ENCODE data around the gene ZNF594. TPM values are rescaled to one million over a fixed set of nuclear protein-coding genes. Genes with fewer than 3 reads are reported as not detected.

The ZNF594 gene
- polyA plus RNA-seq, 1 experiment, result 3.1 TPM

GRCh38 chr17:5200360-5200759, 8.7 kb upstream of the ZNF594 start:
- no peaks in the 10 kb centered on the region; the same call in 1 of the 2 replicates for H3K36me3 ChIP-seq (ENCODE audit: control insufficient read depth, insufficient read depth, low read length)
- no peak for TF ChIP-seq CTCF (IDR thresholded peaks at IDR 0.05; ENCODE audit: insufficient read depth, low read depth, low read length)
- H3K4me3 ChIP-seq (ENCODE audit: low read depth, low read length), result no peak overlapping the region
- ChIA-PET CTCF (no interaction called here), POLR2A (no interaction called here)
- H3K27me3 ChIP-seq (ENCODE audit: control insufficient read depth, insufficient read depth, low read length), result no peaks in the 10 kb centered on the region
- DNase-seq (ENCODE audit: low read depth), result no peak

DNA sequence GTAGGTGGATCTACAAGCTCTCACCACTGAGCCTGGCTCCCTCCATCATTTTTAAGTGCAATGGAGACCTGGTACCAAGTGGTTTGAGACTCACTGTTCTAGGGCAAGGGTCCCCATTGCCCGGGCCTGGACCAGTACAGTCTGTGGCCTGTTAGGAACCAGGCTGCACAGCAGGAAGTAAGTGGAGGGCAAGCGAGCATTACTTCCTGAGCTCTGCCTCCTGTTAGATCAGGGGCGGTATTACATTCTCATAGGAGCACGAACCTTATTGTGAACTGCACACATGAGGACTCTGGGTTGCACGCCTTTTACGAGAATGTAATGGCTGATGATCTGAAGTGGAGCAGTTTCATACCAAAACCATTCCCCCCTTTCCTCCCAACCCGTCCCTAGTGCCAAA, 6.8 kb upstream of the ZNF594 start:
- H3K27me3 ChIP-seq (ENCODE audit: control insufficient read depth, insufficient read depth, low read length), result no peaks in the 10 kb centered on the region
- H3K36me3 ChIP-seq (ENCODE audit: control insufficient read depth, insufficient read depth, low read length), result no peaks in the 10 kb centered on the region; the same call in 1 of the 2 replicates
- ChIA-PET CTCF (interaction anchor here (0.5 to 1.5 kb wide), 3 partner anchors 14 to 410 kb away, joined by 4 read pairs; no protein-coding TSS in a partner anchor), POLR2A (no interaction called here)
- no peak overlapping the region for H3K4me3 ChIP-seq (ENCODE audit: low read depth, low read length)
- no peak for TF ChIP-seq CTCF (IDR thresholded peaks at IDR 0.05; ENCODE audit: insufficient read depth, low read depth, low read length)
- DNase-seq (ENCODE audit: low read depth), result no peak

DNA sequence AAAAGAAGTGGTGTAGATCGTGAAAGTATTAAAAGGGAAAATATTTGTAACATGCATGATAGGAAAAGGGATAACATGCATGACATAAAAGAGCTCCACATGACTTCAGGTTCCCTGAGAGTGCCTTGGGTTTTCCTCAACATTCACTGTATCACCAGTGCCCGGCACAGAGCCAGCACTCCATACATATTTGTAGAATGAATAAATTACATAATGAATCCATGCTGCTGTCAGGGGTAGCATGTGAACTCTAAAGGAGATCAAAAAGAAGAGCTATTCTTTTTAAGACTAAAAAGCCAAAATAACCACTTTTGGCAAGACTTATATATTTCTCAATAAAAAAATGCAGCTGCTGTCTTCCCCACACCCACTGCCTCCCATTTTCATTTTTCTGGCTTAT, 2.7 kb upstream of the ZNF594 start:
- no peak for DNase-seq (ENCODE audit: low read depth)
- peaks cover under 1% of the 10 kb centered on the region for H3K36me3 ChIP-seq (ENCODE audit: control insufficient read depth, insufficient read depth, low read length)
- ChIA-PET CTCF (interaction anchor here (0.6 to 0.9 kb wide), 2 partner anchors 48 to 245 kb away, joined by 3 to 4 read pairs; partner anchors contain the start of gene C1QBP), POLR2A (no interaction called here)
- no peak for TF ChIP-seq CTCF (IDR thresholded peaks at IDR 0.05; ENCODE audit: insufficient read depth, low read depth, low read length)
- H3K4me3 ChIP-seq (ENCODE audit: low read depth, low read length), result no peak overlapping the region
- H3K27me3 ChIP-seq (ENCODE audit: control insufficient read depth, insufficient read depth, low read length), result no peaks in the 10 kb centered on the region

GRCh38 chr17:5184288-5184687, 7.4 kb downstream of the ZNF594 start:
- Histone ChIP-seq H3K36me3 (ENCODE audit: control insufficient read depth, insufficient read depth, low read length) (peaks cover 2% of the 10 kb centered on the region), H3K4me3 (ENCODE audit: low read depth, low read length) (no peak overlapping the region), H3K27me3 (ENCODE audit: control insufficient read depth, insufficient read depth, low read length) (no peaks in the 10 kb centered on the region)
- CTCF ChIA-PET, result interaction anchor here (1.1 kb wide), 1 partner anchor 13 kb away, joined by 3 read pairs; no protein-coding TSS in a partner anchor
- TF ChIP-seq CTCF (IDR thresholded peaks at IDR 0.05; ENCODE audit: insufficient read depth, low read depth, low read length), result no peak
- POLR2A ChIA-PET, result no interaction called here
- no peak for DNase-seq (ENCODE audit: low read depth)

DNA sequence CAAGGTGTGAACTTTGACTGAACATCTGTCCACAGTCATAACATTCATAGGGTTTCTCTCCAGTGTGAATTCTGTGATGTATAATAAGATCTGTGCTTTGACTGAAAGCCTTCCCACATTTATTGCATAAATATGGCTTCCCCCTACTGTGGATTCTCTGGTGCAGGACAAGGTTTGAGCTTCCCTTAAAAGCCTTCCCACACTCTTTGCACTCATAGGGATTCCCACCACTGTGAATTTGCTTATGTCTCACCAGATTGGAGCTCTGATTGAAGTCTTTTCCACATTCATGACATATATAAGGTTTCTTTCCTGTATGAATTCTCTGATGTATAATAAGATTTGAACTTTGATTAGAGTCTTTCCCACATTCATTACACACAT, 8.3 kb downstream of the ZNF594 start:
- H3K27me3 ChIP-seq (ENCODE audit: control insufficient read depth, insufficient read depth, low read length), result no peaks in the 10 kb centered on the region
- TF ChIP-seq CTCF (IDR thresholded peaks at IDR 0.05; ENCODE audit: insufficient read depth, low read depth, low read length), result no peak
- POLR2A ChIA-PET, result no interaction called here
- no peaks in the 10 kb centered on the region for H3K36me3 ChIP-seq (ENCODE audit: control insufficient read depth, insufficient read depth, low read length)
- CTCF ChIA-PET, result interaction anchor here (2.0 kb wide), 1 partner anchor 8 kb away, joined by 7 read pairs; the partner anchor contains the start of gene ZNF594
- H3K4me3 ChIP-seq (ENCODE audit: low read depth, low read length), result no peak overlapping the region
- no peak for DNase-seq (ENCODE audit: low read depth)

Measured in BJ (cell line).